WTC11 (cell line): ENCODE results near the gene PARD3B. TPM values are rescaled to one million over a fixed set of nuclear protein-coding genes. Genes with fewer than 3 reads are reported as not detected.

Source experiments
- ATAC-seq: fragments of 200-7000 bp; cut with Tn5 transposase; 2 replicates; pipeline ENCODE4 v1.10.0; 2021; ENCODE audit warnings: mild to moderate bottlenecking, moderate library complexity
- CTCF ChIA-PET: fragments of 300-600 bp; sonication (Branson Sonifier 250); formaldehyde crosslinking; loops from one replicate; lab custom pipeline; 2021; ENCODE audit warnings: antibody characterized with exemption; lab: Charles Lee
- POLR2A ChIA-PET: fragments of 350-600 bp; sonication (Branson Sonifier 250); formaldehyde crosslinking; loops from one replicate; lab custom pipeline; 2021; ENCODE audit warnings: antibody characterized with exemption; lab: Charles Lee
- DNase-seq: peaks from one replicate; pipeline ENCODE4 v3.0.0; 2021; ENCODE audit warnings: low spot score
- H3K27ac Mint-ChIP-seq: 2 replicates; pipeline ENCODE4 v1.8.0; 2021; ENCODE audit warnings: mixed read lengths
- H3K27me3 Mint-ChIP-seq: 2 replicates; pipeline ENCODE4 v1.8.0; 2021; ENCODE audit warnings: low read depth, mild to moderate bottlenecking, moderate library complexity, mixed read lengths
- H3K36me3 Mint-ChIP-seq: 2 replicates; pipeline ENCODE4 v1.8.0; 2021; ENCODE audit warnings: mixed read lengths
- H3K4me1 Mint-ChIP-seq: 2 replicates; pipeline ENCODE4 v1.8.0; 2022; ENCODE audit warnings: mixed read lengths
- H3K4me3 Mint-ChIP-seq: 2 replicates; pipeline ENCODE4 v1.8.0; 2021; ENCODE audit warnings: mild to moderate bottlenecking, moderate library complexity, mixed read lengths
- H3K9me3 Mint-ChIP-seq: 2 replicates; pipeline ENCODE4 v1.8.0; 2021; ENCODE audit warnings: mixed read lengths
- ELF4 ChIP-seq: sonication (generic); formaldehyde crosslinking; IDR thresholded peaks from 2 replicates; pipeline ENCODE4 v1.8.1; 2022; ENCODE audit warnings: low read depth, mild to moderate bottlenecking, moderate library complexity, missing genetic modification reagents
- EMX1 ChIP-seq: fragments of 250-450 bp; sonication (Bioruptor Pico); IDR thresholded peaks from 2 replicates; pipeline ENCODE4 v1.8.0; 2021; ENCODE audit warnings: mild to moderate bottlenecking
- ESRRA ChIP-seq: sonication (generic); formaldehyde crosslinking; IDR thresholded peaks from 2 replicates; pipeline ENCODE4 v1.8.1; 2022; ENCODE audit warnings: mild to moderate bottlenecking, missing genetic modification reagents, borderline replicate concordance
- FOXP1 ChIP-seq: sonication (generic); formaldehyde crosslinking; IDR thresholded peaks from 2 replicates; pipeline ENCODE4 v1.8.0; 2022; ENCODE audit warnings: missing genetic modification reagents, mild to moderate bottlenecking, moderate library complexity, borderline replicate concordance
- GRHL2 ChIP-seq: fragments of 250-450 bp; sonication (Bioruptor Pico); IDR thresholded peaks from 2 replicates; pipeline ENCODE4 v1.8.0; 2022; ENCODE audit warnings: mild to moderate bottlenecking, moderate library complexity; ENCODE audit not compliant: insufficient replicate concordance, severe bottlenecking
- IRF2 ChIP-seq: sonication (generic); formaldehyde crosslinking; IDR thresholded peaks from 2 replicates; pipeline ENCODE4 v1.8.0; 2022; ENCODE audit warnings: low read depth, missing genetic modification reagents, borderline replicate concordance
- MYBL2 ChIP-seq: sonication (generic); formaldehyde crosslinking; IDR thresholded peaks from 2 replicates; pipeline ENCODE4 v1.8.1; 2023; ENCODE audit warnings: mild to moderate bottlenecking, moderate library complexity, missing genetic modification reagents
- NFATC4 ChIP-seq: fragments of 250-450 bp; sonication (Bioruptor Pico); IDR thresholded peaks from 2 replicates; pipeline ENCODE4 v1.9.0; 2021; ENCODE audit warnings: mild to moderate bottlenecking
- NR2C2 ChIP-seq: sonication (generic); formaldehyde crosslinking; IDR thresholded peaks from 2 replicates; pipeline ENCODE4 v1.8.0; 2022; ENCODE audit warnings: mild to moderate bottlenecking, missing genetic modification reagents
- PRDM15 ChIP-seq: sonication (generic); formaldehyde crosslinking; IDR thresholded peaks from 2 replicates; pipeline ENCODE4 v1.8.0; 2022; ENCODE audit warnings: missing genetic modification reagents
- USF1 ChIP-seq: sonication (generic); formaldehyde crosslinking; IDR thresholded peaks from 2 replicates; pipeline ENCODE4 v1.8.0; 2022; ENCODE audit warnings: mild to moderate bottlenecking, missing genetic modification reagents
- ZBTB21 ChIP-seq: sonication (generic); formaldehyde crosslinking; IDR thresholded peaks from 2 replicates; pipeline ENCODE4 v1.8.1; 2023; ENCODE audit warnings: mild to moderate bottlenecking, missing genetic modification reagents, borderline replicate concordance
- ZMAT4 ChIP-seq: fragments of 250-450 bp; sonication (Bioruptor Pico); IDR thresholded peaks from 2 replicates; pipeline ENCODE4 v1.9.0; 2021; ENCODE audit warnings: mild to moderate bottlenecking
- ZNF281 ChIP-seq: sonication (generic); formaldehyde crosslinking; IDR thresholded peaks from 2 replicates; pipeline ENCODE4 v1.8.0; 2023; ENCODE audit warnings: mild to moderate bottlenecking, missing genetic modification reagents
- ZNF423 ChIP-seq: fragments of 250-450 bp; sonication (Bioruptor Pico); IDR thresholded peaks from 2 replicates; pipeline ENCODE4 v2.1.2; 2022; ENCODE audit warnings: mild to moderate bottlenecking, moderate library complexity
- ZNF532 ChIP-seq: fragments of 250-450 bp; sonication (Bioruptor Pico); IDR thresholded peaks from 2 replicates; pipeline ENCODE4 v1.9.0; 2021; ENCODE audit warnings: mild to moderate bottlenecking, borderline replicate concordance
- total RNA-seq: library from RNA; stranded (reverse); gene quantifications from 3 replicates; pipeline ENCODE4 v1.2.3, GENCODE V29; 2021

PARD3B gene
- total RNA-seq, 1 experiment from 2014 or later = 5.6 TPM

- Mint-ChIP-seq H3K9me3 (peaks cover 15% of the 10 kb centered on the region), H3K36me3 (peaks cover 5% of the 10 kb centered on the region)
- DNase-seq = no peak
- TF ChIP-seq MYBL2 (no peak), ZNF423 (CRISPR knock-in tag) (no peak), EMX1 (no peak), FOXP1 (CRISPR knock-in tag) (no peak), GRHL2 (CRISPR knock-in tag) (no peak), NFATC4 (CRISPR knock-in tag) (no peak), IRF2 (no peak), PRDM15 (no peak), ZMAT4 (no peak), NR2C2 (no peak), ZNF281 (CRISPR knock-in tag) (no peak), ESRRA (CRISPR knock-in tag) (no peak), ZBTB21 (CRISPR knock-in tag) (no peak), ZNF532 (CRISPR knock-in tag) (no peak), USF1 (CRISPR knock-in tag) (no peak), ELF4 (CRISPR knock-in tag) (no peak)
- TF ChIP-seq, all 79 proteins: peak for 0
- no peaks in the 10 kb centered on the region for H3K27me3 Mint-ChIP-seq
- CTCF ChIA-PET = interaction anchor here (1.3 kb wide), 1 partner anchor 8 kb away, joined by 3 read pairs; no protein-coding TSS in a partner anchor
- H3K27ac Mint-ChIP-seq = no peak overlapping the region; the same call in 1 of the 2 replicates
- no peak for ATAC-seq
- H3K4me1 Mint-ChIP-seq = peaks cover under 1% of the 10 kb centered on the region
- no peak overlapping the region for H3K4me3 Mint-ChIP-seq
- POLR2A ChIA-PET = no interaction called here
These were observed 457.1 kb downstream of the PARD3B start for GRCh38 chr2:205002390-205002789.
